ENCODE measurements around the gene GLRA2. TPM values are rescaled to one million over a fixed set of nuclear protein-coding genes. Genes with fewer than 3 reads are reported as not detected.

GLRA2 gene
- total RNA-seq, 2 experiments from 2014 or later = not detected

- no peak for DNase-seq
- Mint-ChIP-seq H3K4me3 (no peak overlapping the region), H3K27ac (no peak overlapping the region), H3K27me3 (no peaks in the 10 kb centered on the region), H3K36me3 (ENCODE audit: low read depth) (no peaks in the 10 kb centered on the region), H3K9me3 (no peaks in the 10 kb centered on the region), H3K4me1 (no peaks in the 10 kb centered on the region)
- POLR2A ChIA-PET = no interaction called here
- CTCF ChIA-PET = no interaction called here
Observed at GRCh38 chrX:14779580-14779979, 250.2 kb downstream of the GLRA2 start.
